Psoas muscle (tissue), 8 donors: ENCODE data around the gene PRH1. TPM values are rescaled to one million over a fixed set of nuclear protein-coding genes. Genes with fewer than 3 reads are reported as not detected.

ENCODE experiments used
- ATAC-seq, 4 donors: fragments of 200-7000 bp; cut with Tn5 transposase; one replicate each; pipeline ENCODE4 v1.9.1; 2020; ENCODE audit warnings: moderate library complexity in 3 of 4, mild to moderate bottlenecking in 2 of 4
- DNase-seq, 2 donors: peaks; one replicate each; pipeline ENCODE4 v3.0.0-alpha.2; 2020
- H3K27ac ChIP-seq: fragments of 200-600 bp; one replicate; pipeline ENCODE4 v1.8.0; 2022
- H3K27me3 ChIP-seq, 3 donors: fragments of 200-600 bp in 1 of 3; one replicate each; pipeline versions ENCODE4 v1.6.1 to v1.8.0; 2013 to 2022; ENCODE audit warnings: low read length in 2 of 3, mild to moderate bottlenecking in 2 of 3, moderate library complexity in 1 of 3; ENCODE audit not compliant: insufficient read depth in 3 of 3
- H3K36me3 ChIP-seq, 2 donors: fragments of 200-600 bp in 1 of 2; one replicate each; pipeline versions ENCODE4 v1.6.1 to v1.8.0; 2013 to 2022; ENCODE audit warnings: low read depth in 1 of 2, mild to moderate bottlenecking in 1 of 2, moderate library complexity in 1 of 2; ENCODE audit not compliant: insufficient read depth in 1 of 2
- H3K4me1 ChIP-seq: fragments of 200-600 bp; one replicate; pipeline ENCODE4 v1.8.0; 2022
- H3K4me3 ChIP-seq: fragments of 200-600 bp; one replicate; pipeline ENCODE4 v1.8.0; 2022; ENCODE audit warnings: mild to moderate bottlenecking
- H3K9me3 ChIP-seq: fragments of 200-600 bp; one replicate; pipeline ENCODE4 v1.8.0; 2022
- WGBS, 3 donors: extraction: QIAGEN DNeasy Blood & Tissue Kit; methylation state at CpG; one replicate each; pipeline versions ENCODE4 v1.1.6 to v1.1.7; 2013; 5-methylcytosine and 5-hydroxymethylcytosine counted together
- intact Hi-C, 2 donors: fragments of 100-400 bp; cut with DNase I; formaldehyde crosslinking; loops; one replicate each; pipeline versions ENCODE4 v1.11.0 to v1.14.2; 2022
- polyA plus RNA-seq, 3 donors: library from polyadenylated mRNA; stranded (reverse); fragments of 200-250 nt; gene quantifications; one replicate each; pipeline ENCODE4 v1.2.3, GENCODE V29; 2013
- total RNA-seq, 4 donors: library from RNA; stranded (reverse); fragmentation: NEBNext Ultra II Directional in 2 of 4; extraction: Animal tissue kit (Norgen Biotek cat#: 25700) in 2 of 4; gene quantifications; one replicate each; pipeline versions ENCODE4 v1.2.1 to v1.2.4, GENCODE V29; 2021 to 2023
- TF ChIP-seq, protein P1 (sequence below): fragments of 200-600 bp; IDR thresholded peaks from one replicate; pipeline ENCODE4 v1.8.0; 2022; ENCODE audit warnings: antibody characterized with exemption
- donor health status: healthy with polysubstance abuse.
- donor health status: DM: no; HTN: no; CAD: no; lungs with moderate emphysema.
- donor health status: Bipolar disorder and iron deficiency.
- donor health status: healthy.
- donor health status: DM: yes; HTN: yes; CAD: no.
- donor health status: DM: no; HTN: no; CAD: no.
- donor health status: DM: no; HTN: no; CAD: no.
- donor health status: DM: yes; HTN: yes; CAD: no.

The PRH1 gene
- total and polyA plus RNA-seq, 7 donors = 0.59 to 6.1 (median 3.0) TPM

DNA sequence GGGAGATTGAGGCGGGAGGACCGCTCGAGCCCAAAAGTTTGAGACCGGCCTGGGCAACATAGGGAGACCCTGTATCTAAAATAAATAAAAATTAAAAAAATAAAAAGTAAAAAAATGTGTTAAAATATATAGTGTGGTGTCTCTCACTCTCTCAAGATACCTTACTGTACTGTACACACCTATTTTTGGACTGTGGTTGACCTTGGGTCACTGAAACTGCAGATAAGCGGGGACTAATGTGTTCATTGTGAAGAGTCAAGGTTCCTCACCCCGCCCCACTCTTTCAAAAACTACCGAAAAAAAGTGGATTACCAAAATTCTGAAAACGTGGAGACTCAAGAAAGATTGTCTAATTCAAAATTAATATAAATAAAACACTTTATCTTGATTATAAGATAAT, 26.3 kb upstream of the PRH1 start:
- peaks cover 2% of the 10 kb centered on the region for H3K9me3 ChIP-seq
- TF ChIP-seq, protein P1, sequence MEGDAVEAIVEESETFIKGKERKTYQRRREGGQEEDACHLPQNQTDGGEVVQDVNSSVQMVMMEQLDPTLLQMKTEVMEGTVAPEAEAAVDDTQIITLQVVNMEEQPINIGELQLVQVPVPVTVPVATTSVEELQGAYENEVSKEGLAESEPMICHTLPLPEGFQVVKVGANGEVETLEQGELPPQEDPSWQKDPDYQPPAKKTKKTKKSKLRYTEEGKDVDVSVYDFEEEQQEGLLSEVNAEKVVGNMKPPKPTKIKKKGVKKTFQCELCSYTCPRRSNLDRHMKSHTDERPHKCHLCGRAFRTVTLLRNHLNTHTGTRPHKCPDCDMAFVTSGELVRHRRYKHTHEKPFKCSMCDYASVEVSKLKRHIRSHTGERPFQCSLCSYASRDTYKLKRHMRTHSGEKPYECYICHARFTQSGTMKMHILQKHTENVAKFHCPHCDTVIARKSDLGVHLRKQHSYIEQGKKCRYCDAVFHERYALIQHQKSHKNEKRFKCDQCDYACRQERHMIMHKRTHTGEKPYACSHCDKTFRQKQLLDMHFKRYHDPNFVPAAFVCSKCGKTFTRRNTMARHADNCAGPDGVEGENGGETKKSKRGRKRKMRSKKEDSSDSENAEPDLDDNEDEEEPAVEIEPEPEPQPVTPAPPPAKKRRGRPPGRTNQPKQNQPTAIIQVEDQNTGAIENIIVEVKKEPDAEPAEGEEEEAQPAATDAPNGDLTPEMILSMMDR = no peak
- WGBS, 3 donors = 84 to 94% (median 90%) methylated on average over 8 of the region's 8 CpGs
- DNase-seq (no peak), ATAC-seq (no peak)
- no peaks in the 10 kb centered on the region for H3K27me3 ChIP-seq
- H3K36me3 ChIP-seq = no peaks in the 10 kb centered on the region
- no peak overlapping the region for H3K4me3 ChIP-seq
- H3K4me1 ChIP-seq = no peaks in the 10 kb centered on the region
- H3K27ac ChIP-seq = no peak overlapping the region
- intact Hi-C loops = no loop called here

DNA sequence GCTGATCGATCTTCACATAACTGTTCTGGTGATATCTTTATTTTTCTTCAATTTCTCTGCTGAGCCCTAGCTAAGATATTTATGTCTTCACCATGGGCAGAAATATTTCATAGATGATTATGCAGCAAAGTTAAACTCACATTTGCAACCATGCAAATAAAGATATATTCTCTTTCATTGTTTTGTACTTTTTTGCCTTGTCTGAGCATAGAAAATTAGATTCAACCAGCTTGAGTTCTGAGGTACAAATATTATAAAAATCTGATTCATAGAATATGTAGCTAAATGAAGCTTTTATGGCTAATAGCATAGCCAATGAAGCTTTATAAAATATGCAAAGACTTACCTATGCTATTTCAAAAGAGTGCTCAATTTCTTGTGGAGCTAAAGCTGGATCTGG, 25.4 kb upstream of the PRH1 start, which contains the start of gene TAS2R13:
TSS of gene TAS2R13 (minus strand) at position 101 of the 400 bp plus-strand sequence. CDS start 264 bp downstream, outside the sequence.
- Histone ChIP-seq H3K27me3 (no peaks in the 10 kb centered on the region), H3K27ac (no peak within 1 kb of the TSS), H3K36me3 (no peaks in the 10 kb centered on the region), H3K4me3 (no peak within 1 kb of the TSS), H3K9me3 (peaks cover 11% of the 10 kb centered on the region), H3K4me1 (no peaks in the 10 kb centered on the region)
- no peak for DNase-seq
- intact Hi-C loops = no loop called here
- 91 to 100% (median 97%) methylated on average over 1 of the region's 1 CpG for WGBS, 3 donors
- ATAC-seq = no peak
- TF ChIP-seq, protein P1 = no peak

DNA sequence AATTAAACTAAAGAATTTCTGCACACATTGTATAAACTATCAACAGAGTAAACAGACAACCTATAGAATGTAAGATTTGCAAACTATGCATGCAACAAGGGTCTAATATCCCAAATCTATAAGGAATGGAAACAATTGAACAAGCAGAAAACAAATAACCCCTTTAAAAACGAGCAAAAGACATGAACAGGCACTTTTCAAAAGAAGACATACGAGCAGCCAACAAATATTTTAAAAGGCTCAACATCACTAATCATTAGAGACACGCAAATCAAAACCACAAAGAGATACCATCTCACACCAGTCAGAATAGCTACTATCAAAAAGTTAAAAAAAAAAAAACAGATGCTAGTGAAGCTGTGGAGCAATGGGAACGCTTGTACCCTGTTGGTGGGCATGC, 20.6 kb upstream of the PRH1 start:
- Histone ChIP-seq H3K9me3 (peaks cover 24% of the 10 kb centered on the region), H3K4me1 (no peaks in the 10 kb centered on the region), H3K27me3 (no peaks in the 10 kb centered on the region), H3K4me3 (no peak overlapping the region), H3K36me3 (no peaks in the 10 kb centered on the region), H3K27ac (no peak overlapping the region)
- TF ChIP-seq, protein P1 = no peak
- WGBS, 3 donors = 96 to 98% (median 96%) methylated on average over 4 of the region's 4 CpGs
- DNase-seq (no peak), ATAC-seq (no peak)
- intact Hi-C loops = no loop called here

DNA sequence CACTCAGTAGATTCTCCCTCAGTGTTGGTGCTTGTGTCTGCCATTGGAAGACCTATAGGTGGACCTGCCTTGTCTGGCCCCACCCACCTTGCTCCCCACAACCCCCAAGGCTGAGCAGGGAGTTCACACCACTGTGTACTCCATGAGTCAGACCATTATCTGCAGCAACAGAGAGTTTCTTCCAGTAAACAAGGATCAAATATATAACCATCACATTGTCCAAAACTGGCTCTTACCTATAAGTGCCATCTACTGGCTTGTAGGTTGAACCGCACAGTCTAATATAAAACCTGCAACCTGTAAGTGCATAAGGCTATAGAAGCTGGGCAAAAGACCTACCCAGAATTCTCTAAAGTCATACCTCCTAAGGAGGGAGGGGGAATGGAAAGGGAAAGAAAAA, 17.4 kb upstream of the PRH1 start:
- no peak for ATAC-seq

DNA sequence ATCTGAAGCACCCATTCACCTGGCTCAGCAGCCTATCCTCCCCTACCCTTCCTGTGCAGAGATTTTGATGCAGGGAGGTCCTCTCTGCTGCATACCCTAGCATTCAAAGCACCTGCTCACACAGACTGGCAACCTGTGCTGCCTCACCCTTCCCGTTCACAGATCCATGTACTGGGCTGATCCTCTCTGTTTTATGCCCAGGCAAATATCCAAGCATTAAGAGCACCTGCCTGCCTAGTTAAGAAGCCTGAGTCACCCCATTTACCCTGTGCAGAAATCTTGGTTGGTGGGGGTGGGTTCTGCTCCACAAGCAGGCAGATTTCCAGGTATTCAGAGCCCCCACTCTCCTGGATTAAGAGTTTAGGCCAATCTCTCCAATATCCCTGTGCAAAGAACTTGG, 16.9 kb upstream of the PRH1 start:
- no peak for DNase-seq
- H3K27ac ChIP-seq = no peak overlapping the region
- no peak for ATAC-seq
- intact Hi-C loops = no loop called here
- TF ChIP-seq, protein P1 = no peak
- no peaks in the 10 kb centered on the region for H3K27me3 ChIP-seq
- H3K4me1 ChIP-seq = no peaks in the 10 kb centered on the region
- no peak overlapping the region for H3K4me3 ChIP-seq
- 100% methylated on average over 1 of the region's 1 CpG for WGBS, 3 donors
- no peaks in the 10 kb centered on the region for H3K36me3 ChIP-seq
- H3K9me3 ChIP-seq = peaks cover 24% of the 10 kb centered on the region

More for the DNA sequence above, 17.4 kb upstream of the PRH1 start:
- Histone ChIP-seq H3K4me1 (no peaks in the 10 kb centered on the region), H3K4me3 (no peak overlapping the region), H3K27ac (no peak overlapping the region), H3K36me3 (no peaks in the 10 kb centered on the region), H3K27me3 (no peaks in the 10 kb centered on the region), H3K9me3 (peaks cover 24% of the 10 kb centered on the region)
- intact Hi-C loops = no loop called here
- WGBS, 3 donors = 96 to 100% (median 97%) methylated on average over 1 of the region's 1 CpG
- DNase-seq = no peak
- TF ChIP-seq, protein P1 = no peak
